DOHH2 (cell line): ENCODE results near the gene GBA2.

Source experiments
- H3F3A ChIP-seq: fragments of 200-600 bp; sonication (generic), shearing (Covaris generic); 2 replicates; pipeline ENCODE4 v1.6.0; 2016; ENCODE audit warnings: antibody characterized with exemption, mild to moderate bottlenecking; ENCODE audit not compliant: control insufficient read depth, insufficient read depth
- H3K27ac ChIP-seq: fragments of 200-600 bp; sonication (generic); 2 replicates; pipeline ENCODE4 v1.5.1; 2014; ENCODE audit warnings: low read depth, mild to moderate bottlenecking, low read length, moderate library complexity
- H3K27me3 ChIP-seq: fragments of 200-600 bp; sonication (generic); 2 replicates; pipeline ENCODE4 v1.6.1; 2014; ENCODE audit warnings: mild to moderate bottlenecking, low read length, mixed read lengths; ENCODE audit not compliant: control insufficient read depth
- H3K36me3 ChIP-seq: fragments of 200-600 bp; sonication (generic); 2 replicates; pipeline ENCODE4 v1.6.1; 2014; ENCODE audit warnings: mild to moderate bottlenecking, low read length, moderate library complexity, mixed read lengths; ENCODE audit not compliant: control insufficient read depth
- H3K4me1 ChIP-seq: fragments of 200-600 bp; sonication (generic); 2 replicates; pipeline ENCODE4 v1.6.1; 2014; ENCODE audit warnings: mild to moderate bottlenecking, low read length, mixed read lengths; ENCODE audit not compliant: control insufficient read depth
- H3K4me2 ChIP-seq: fragments of 200-600 bp; sonication (generic); 2 replicates; pipeline ENCODE4 v1.6.0; 2014; ENCODE audit warnings: mild to moderate bottlenecking, low read length, moderate library complexity
- H3K4me3 ChIP-seq: fragments of 200-600 bp; sonication (generic); 2 replicates; pipeline ENCODE4 v1.5.1; 2014; ENCODE audit warnings: mild to moderate bottlenecking, low read length, mixed read lengths
- H3K79me2 ChIP-seq: fragments of 200-600 bp; sonication (generic); 2 replicates; pipeline ENCODE4 v1.6.1; 2014; ENCODE audit warnings: mild to moderate bottlenecking, low read length, mixed read lengths; ENCODE audit not compliant: control insufficient read depth
- H3K9me2 ChIP-seq: fragments of 200-600 bp; sonication (generic); replicated peaks from 2 replicates; pipeline ENCODE4 v1.6.1; 2014; ENCODE audit warnings: mild to moderate bottlenecking, low read length, mixed read lengths; ENCODE audit not compliant: control insufficient read depth
- H3K9me3 ChIP-seq: fragments of 200-600 bp; sonication (generic); 2 replicates; pipeline ENCODE4 v1.6.1; 2014; ENCODE audit warnings: antibody characterized with exemption, low read length, mixed read lengths; ENCODE audit not compliant: control insufficient read depth, insufficient read depth
- H4K20me1 ChIP-seq: fragments of 200-600 bp; sonication (generic); 2 replicates; pipeline ENCODE4 v1.6.0; 2014; ENCODE audit warnings: low read depth, mild to moderate bottlenecking, antibody characterized with exemption, low read length, moderate library complexity; ENCODE audit not compliant: control insufficient read depth, insufficient read depth
- CTCF ChIP-seq: fragments of 200-600 bp; sonication (generic); IDR thresholded peaks from one replicate; pipeline ENCODE4 v1.5.1; 2014; ENCODE audit warnings: antibody characterized with exemption, mild to moderate bottlenecking, low read depth, low read length; ENCODE audit not compliant: poor library complexity, severe bottlenecking
- EZH2phosphoT487 ChIP-seq: fragments of 200-600 bp; sonication (generic); IDR thresholded peaks from 2 replicates; pipeline ENCODE4 v1.6.1; 2017; ENCODE audit warnings: borderline replicate concordance, mild to moderate bottlenecking, antibody characterized with exemption, low read length, moderate library complexity, mixed read lengths

GBA2 gene

GRCh38 chr9:35690294-35690613 lies 58.8 kb downstream of the GBA2 start:
- Histone ChIP-seq H3K9me3 (no peaks in the 10 kb centered on the region), H3K4me3 (peak overlapping the region; percentile 81), H4K20me1 (no peaks in the 10 kb centered on the region), H3K79me2 (no peaks in the 10 kb centered on the region), H3K4me1 (peaks cover 49% of the 10 kb centered on the region), H3F3A (peaks cover 8% of the 10 kb centered on the region; the same call in 1 of the 2 replicates), H3K4me2 (peak overlapping the region; percentile 95), H3K9me2 (no peaks in the 10 kb centered on the region), H3K27ac (no peak overlapping the region), H3K27me3 (no peaks in the 10 kb centered on the region), H3K36me3 (no peaks in the 10 kb centered on the region)
- no peak for TF ChIP-seq EZH2phosphoT487
- TF ChIP-seq CTCF, result no peak

GRCh38 chr9:35689542-35690293 lies 59.3 kb downstream of the GBA2 start, which contains the start of gene TPM2:
TSS of gene TPM2 (minus strand) at chr9:35689925. CDS start at chr9:35689817, 108 bp downstream.
- no peaks in the 10 kb centered on the region for H4K20me1 ChIP-seq
- no peaks in the 10 kb centered on the region for H3K79me2 ChIP-seq
- H3K4me1 ChIP-seq, result peaks cover 49% of the 10 kb centered on the region
- no peaks in the 10 kb centered on the region for H3K9me3 ChIP-seq
- H3F3A ChIP-seq, result peaks cover 8% of the 10 kb centered on the region; the same call in 1 of the 2 replicates
- no peak for TF ChIP-seq EZH2phosphoT487
- no peak for TF ChIP-seq CTCF
- H3K27ac ChIP-seq, result peak within 1 kb of the TSS; percentile 30
- H3K27me3 ChIP-seq, result no peaks in the 10 kb centered on the region
- no peaks in the 10 kb centered on the region for H3K36me3 ChIP-seq
- no peaks in the 10 kb centered on the region for H3K9me2 ChIP-seq
- H3K4me2 ChIP-seq, result peak within 1 kb of the TSS; percentile 95
- H3K4me3 ChIP-seq, result peak within 1 kb of the TSS; percentile 81

GRCh38 chr9:35688558-35689541 lies 60.2 kb downstream of the GBA2 start:
- Histone ChIP-seq H3F3A (peaks cover 8% of the 10 kb centered on the region; the same call in 1 of the 2 replicates), H3K9me3 (no peaks in the 10 kb centered on the region), H3K79me2 (no peaks in the 10 kb centered on the region), H3K27me3 (no peaks in the 10 kb centered on the region), H3K27ac (no peak overlapping the region), H3K4me3 (no peak overlapping the region), H3K4me2 (no peak overlapping the region; the same call in 1 of the 2 replicates), H4K20me1 (no peaks in the 10 kb centered on the region), H3K4me1 (peaks cover 49% of the 10 kb centered on the region), H3K9me2 (no peaks in the 10 kb centered on the region), H3K36me3 (no peaks in the 10 kb centered on the region)
- TF ChIP-seq EZH2phosphoT487, result no peak
- no peak for TF ChIP-seq CTCF
